ENCODE data around the gene TGFBR1. TPM values are rescaled to one million over a fixed set of nuclear protein-coding genes. Genes with fewer than 3 reads are reported as not detected.

Gene TGFBR1
- total RNA-seq, 2 experiments from 2014 or later = 25.4 to 26.3 TPM

DNA sequence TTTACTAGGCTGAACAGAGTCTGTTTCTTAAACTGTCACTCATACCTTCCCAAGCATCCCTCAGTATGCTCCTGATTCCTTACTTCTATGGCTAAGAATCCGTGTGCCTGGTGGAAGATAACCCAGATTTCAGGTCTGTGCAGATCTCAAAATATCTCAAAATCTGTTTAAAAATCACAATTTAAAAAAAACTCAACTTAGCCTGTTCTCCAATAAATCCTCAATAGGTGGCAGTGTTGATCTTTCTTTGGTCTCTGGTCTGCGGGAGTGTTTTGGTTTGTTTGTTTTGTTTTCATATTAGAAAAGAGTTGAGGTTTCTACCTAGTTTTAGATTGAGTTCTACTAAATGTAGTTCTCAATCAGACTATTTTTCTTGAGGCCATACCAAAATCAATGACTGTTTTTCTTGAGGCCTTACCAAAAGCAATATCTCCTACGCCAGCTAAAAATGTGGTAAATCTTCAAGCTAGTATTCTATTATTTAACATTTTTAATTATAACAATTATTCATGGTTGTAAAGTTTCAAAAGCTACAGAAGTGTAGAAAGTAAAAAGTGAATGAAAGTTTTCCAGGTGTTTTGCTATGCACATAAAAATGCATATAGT lies 57.9 kb downstream of the TGFBR1 start:
- Mint-ChIP-seq H3K9me3 (no peaks in the 10 kb centered on the region), H3K27me3 (peaks cover 4% of the 10 kb centered on the region), H3K36me3 (no peaks in the 10 kb centered on the region), H3K4me1 (ENCODE audit: low read depth) (peaks cover 10% of the 10 kb centered on the region), H3K4me3 (no peak overlapping the region), H3K27ac (no peak overlapping the region)
- intact Hi-C loops (cut with micrococcal nuclease) = loop anchor here (2.0 kb wide), 1 partner anchor 22 kb away; no protein-coding TSS in a partner anchor
- POLR2A ChIA-PET = no interaction called here
- DNase-seq = no peak
- CTCF ChIA-PET = interaction anchor here (0.6 to 3.9 kb wide), 11 partner anchors 9 to 1164 kb away, joined by 3 to 35 read pairs (median 3); no protein-coding TSS in a partner anchor

GRCh38 chr9:99166149-99166548 lies 61.2 kb downstream of the TGFBR1 start:
- no peaks in the 10 kb centered on the region for H3K9me3 Mint-ChIP-seq
- peaks cover 13% of the 10 kb centered on the region for H3K4me1 Mint-ChIP-seq (ENCODE audit: low read depth)
- intact Hi-C loops (cut with micrococcal nuclease) = no loop called here
- H3K36me3 Mint-ChIP-seq = no peaks in the 10 kb centered on the region
- H3K4me3 Mint-ChIP-seq = no peak overlapping the region
- peaks cover 2% of the 10 kb centered on the region for H3K27me3 Mint-ChIP-seq
- POLR2A ChIA-PET = no interaction called here
- DNase-seq = no peak
- CTCF ChIA-PET = no interaction called here
- no peak overlapping the region for H3K27ac Mint-ChIP-seq

DNA sequence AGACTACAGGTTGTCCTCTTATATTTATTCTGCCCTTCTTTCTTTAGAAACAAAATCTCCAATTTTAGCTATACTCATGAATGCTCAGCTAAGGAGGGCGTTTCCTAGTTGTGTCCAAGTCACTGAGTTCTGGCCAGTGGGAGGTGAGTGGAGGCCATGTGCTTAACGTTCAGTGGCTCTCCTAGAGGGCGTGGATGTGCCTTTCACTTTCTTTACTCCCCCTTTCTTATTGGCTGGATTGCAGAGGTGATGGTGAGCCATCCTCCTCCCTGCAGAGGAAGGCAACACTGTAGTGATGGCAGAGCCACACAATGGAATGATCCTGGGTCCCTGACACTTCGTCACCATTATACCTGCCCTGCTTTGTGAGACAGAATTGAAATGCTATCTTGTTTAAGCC lies 62.2 kb downstream of the TGFBR1 start:
- intact Hi-C loops (cut with micrococcal nuclease) = no loop called here
- H3K9me3 Mint-ChIP-seq = no peaks in the 10 kb centered on the region
- DNase-seq = no peak
- H3K4me3 Mint-ChIP-seq = no peak overlapping the region
- H3K27me3 Mint-ChIP-seq = peaks cover 5% of the 10 kb centered on the region
- peaks cover 13% of the 10 kb centered on the region for H3K4me1 Mint-ChIP-seq (ENCODE audit: low read depth)
- no peak overlapping the region for H3K27ac Mint-ChIP-seq
- H3K36me3 Mint-ChIP-seq = no peaks in the 10 kb centered on the region
- ChIA-PET POLR2A (no interaction called here), CTCF (interaction anchor here (1.3 kb wide), 1 partner anchor 18 kb away, joined by 4 read pairs; no protein-coding TSS in a partner anchor)

- intact Hi-C loops (cut with micrococcal nuclease) = no loop called here
- POLR2A ChIA-PET = no interaction called here
These were observed 62.8 kb downstream of the TGFBR1 start for GRCh38 chr9:99167694-99168093.

GRCh38 chr9:99169086-99169485 lies 64.2 kb downstream of the TGFBR1 start:
- Mint-ChIP-seq H3K36me3 (no peaks in the 10 kb centered on the region), H3K9me3 (no peaks in the 10 kb centered on the region), H3K4me1 (ENCODE audit: low read depth) (peaks cover 13% of the 10 kb centered on the region), H3K4me3 (no peak overlapping the region), H3K27me3 (peaks cover 9% of the 10 kb centered on the region), H3K27ac (no peak overlapping the region)
- ChIA-PET POLR2A (no interaction called here), CTCF (no interaction called here)
- intact Hi-C loops (cut with micrococcal nuclease) = no loop called here
- DNase-seq = no peak

More at GRCh38 chr9:99167694-99168093, 62.8 kb downstream of the TGFBR1 start:
- peaks cover 13% of the 10 kb centered on the region for H3K4me1 Mint-ChIP-seq (ENCODE audit: low read depth)
- peaks cover 5% of the 10 kb centered on the region for H3K27me3 Mint-ChIP-seq
- H3K36me3 Mint-ChIP-seq = no peaks in the 10 kb centered on the region
- CTCF ChIA-PET = interaction anchor here (0.6 to 1.3 kb wide), 2 partner anchors 9 to 17 kb away, joined by 3 to 4 read pairs; no protein-coding TSS in a partner anchor
- H3K27ac Mint-ChIP-seq = no peak overlapping the region
- DNase-seq = no peak
- no peaks in the 10 kb centered on the region for H3K9me3 Mint-ChIP-seq
- no peak overlapping the region for H3K4me3 Mint-ChIP-seq

- no peak for DNase-seq
- intact Hi-C loops (cut with micrococcal nuclease) = no loop called here
- H3K4me3 Mint-ChIP-seq = no peak overlapping the region
- no peaks in the 10 kb centered on the region for H3K9me3 Mint-ChIP-seq
- H3K4me1 Mint-ChIP-seq (ENCODE audit: low read depth) = peaks cover 17% of the 10 kb centered on the region
- ChIA-PET CTCF (interaction anchor here (1.0 to 1.6 kb wide), 2 partner anchors 8 to 29 kb away, joined by 3 read pairs; no protein-coding TSS in a partner anchor), POLR2A (no interaction called here)
- no peak overlapping the region for H3K27ac Mint-ChIP-seq
- H3K27me3 Mint-ChIP-seq = peaks cover 10% of the 10 kb centered on the region
- H3K36me3 Mint-ChIP-seq = no peaks in the 10 kb centered on the region
These were observed 65.3 kb downstream of the TGFBR1 start for GRCh38 chr9:99169982-99170761.

DNA sequence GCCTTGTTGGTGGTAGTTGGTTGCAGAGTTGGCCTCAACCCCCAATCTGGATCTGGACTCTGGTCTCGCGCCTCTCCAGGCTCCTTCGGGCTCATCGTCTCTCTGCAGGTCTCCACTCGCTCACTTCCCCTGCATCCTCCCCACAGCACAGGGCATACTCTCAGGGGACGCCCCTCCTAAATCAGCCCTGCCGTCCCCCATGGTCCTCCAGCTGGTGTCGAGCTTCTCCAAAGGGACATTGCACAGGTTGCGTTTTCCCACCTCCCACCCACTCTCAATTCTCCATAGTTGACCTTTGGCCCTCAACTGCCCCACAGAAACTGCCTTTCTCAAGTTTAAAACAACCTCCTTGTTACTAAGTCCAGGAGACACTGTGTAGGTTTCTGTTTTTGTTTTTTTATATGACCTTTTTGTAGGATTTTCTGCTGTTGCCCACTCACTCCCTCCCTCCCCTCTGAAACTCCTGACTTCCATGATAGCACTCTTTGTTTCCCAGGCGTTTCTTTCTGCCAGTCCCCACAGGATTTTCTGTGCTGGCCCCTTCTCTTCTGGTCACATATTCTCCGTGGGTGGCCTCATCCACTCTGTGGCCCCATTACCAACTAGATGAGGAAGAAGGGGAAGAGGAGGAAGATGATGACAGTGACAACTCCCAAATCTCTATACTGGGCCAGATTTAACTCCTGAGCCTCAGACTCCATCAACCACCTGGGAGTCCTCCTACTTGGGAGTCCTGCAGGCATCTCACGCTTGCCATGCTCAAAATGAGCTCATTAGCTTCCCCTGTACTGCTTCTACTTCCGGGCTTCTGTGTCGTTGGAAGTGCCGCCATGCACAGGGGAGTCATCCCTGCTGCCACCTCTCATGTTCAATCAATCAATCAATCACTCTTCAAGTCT lies 66.6 kb downstream of the TGFBR1 start:
- Mint-ChIP-seq H3K27ac (no peak overlapping the region), H3K4me3 (no peak overlapping the region)
- POLR2A ChIA-PET = no interaction called here

GRCh38 chr9:99172124-99173091 lies 67.5 kb downstream of the TGFBR1 start:
- Mint-ChIP-seq H3K27me3 (peaks cover 10% of the 10 kb centered on the region), H3K4me3 (no peak overlapping the region), H3K9me3 (no peaks in the 10 kb centered on the region), H3K4me1 (ENCODE audit: low read depth) (peaks cover 14% of the 10 kb centered on the region), H3K27ac (no peak overlapping the region), H3K36me3 (no peaks in the 10 kb centered on the region)
- DNase-seq = no peak
- intact Hi-C loops (cut with micrococcal nuclease) = no loop called here
- ChIA-PET POLR2A (no interaction called here), CTCF (interaction anchor here (1.4 to 3.9 kb wide), 3 partner anchors 10 to 173 kb away, joined by 3 to 20 read pairs (median 6); no protein-coding TSS in a partner anchor)

More for the DNA sequence above, 66.6 kb downstream of the TGFBR1 start:
- Mint-ChIP-seq H3K27me3 (peaks cover 10% of the 10 kb centered on the region), H3K36me3 (no peaks in the 10 kb centered on the region), H3K4me1 (ENCODE audit: low read depth) (peaks cover 14% of the 10 kb centered on the region), H3K9me3 (no peaks in the 10 kb centered on the region)
- no peak for DNase-seq
- CTCF ChIA-PET = interaction anchor here (1.0 to 3.9 kb wide), 3 partner anchors 10 to 30 kb away, joined by 3 to 20 read pairs (median 3); no protein-coding TSS in a partner anchor
- intact Hi-C loops (cut with micrococcal nuclease) = no loop called here

- H3K9me3 Mint-ChIP-seq = no peaks in the 10 kb centered on the region
- no peak overlapping the region for H3K27ac Mint-ChIP-seq
- peaks cover 8% of the 10 kb centered on the region for H3K27me3 Mint-ChIP-seq
- no peak for DNase-seq
- intact Hi-C loops (cut with micrococcal nuclease) = no loop called here
- ChIA-PET CTCF (interaction anchor here (1.4 to 3.9 kb wide), 3 partner anchors 9 to 175 kb away, joined by 3 to 20 read pairs (median 6); no protein-coding TSS in a partner anchor), POLR2A (interaction anchor here (0.6 kb wide), 1 partner anchor 468 kb away, joined by 3 read pairs; no protein-coding TSS in a partner anchor)
- no peak overlapping the region for H3K4me3 Mint-ChIP-seq
- no peaks in the 10 kb centered on the region for H3K36me3 Mint-ChIP-seq
- peaks cover 8% of the 10 kb centered on the region for H3K4me1 Mint-ChIP-seq (ENCODE audit: low read depth)
These were observed 68.9 kb downstream of the TGFBR1 start for GRCh38 chr9:99173570-99174504.

DNA sequence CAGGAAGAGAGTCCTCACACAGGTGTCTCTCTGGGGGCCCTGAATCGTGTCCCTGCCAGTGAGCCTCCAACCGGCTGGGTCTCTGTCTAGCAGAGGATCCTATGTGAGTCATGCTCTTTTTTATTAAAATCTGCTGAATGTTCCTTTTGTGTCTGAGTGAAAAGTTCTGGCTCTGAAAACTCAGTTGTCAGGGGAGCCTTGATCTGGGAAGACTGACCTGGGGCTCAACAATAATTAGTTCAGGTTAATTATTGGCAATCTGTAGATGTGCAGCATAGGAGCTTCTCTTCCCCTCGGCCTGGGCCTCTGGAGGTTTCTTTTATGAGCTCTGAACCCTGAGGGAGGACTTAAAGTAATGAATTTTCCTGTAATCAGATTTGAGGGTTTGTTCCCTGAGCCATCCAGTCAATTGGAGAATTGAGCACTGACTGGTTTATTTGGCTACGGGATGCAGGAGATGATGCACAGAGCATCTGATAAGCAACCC lies 71.7 kb downstream of the TGFBR1 start:
- no peak overlapping the region for H3K4me3 Mint-ChIP-seq
- H3K9me3 Mint-ChIP-seq = no peaks in the 10 kb centered on the region
- H3K27me3 Mint-ChIP-seq = peaks cover 8% of the 10 kb centered on the region
- H3K36me3 Mint-ChIP-seq = no peaks in the 10 kb centered on the region
- H3K27ac Mint-ChIP-seq = no peak overlapping the region
- no peak for DNase-seq
- peaks cover 32% of the 10 kb centered on the region for H3K4me1 Mint-ChIP-seq (ENCODE audit: low read depth)
- ChIA-PET POLR2A (no interaction called here), CTCF (no interaction called here)
- intact Hi-C loops (cut with micrococcal nuclease) = no loop called here

Measured in activated CD4-positive, alpha-beta memory T cell treated with anti-CD3 and anti-CD28 coated beads for 36 hours (primary cell).